SIG-M5 (cell line): ENCODE data around the gene TTC21A.
"Not testable (repeated sequence)": the region's sequence is repeated elsewhere in the genome, so short reads cannot be mapped to it uniquely, and the experiment has no call there.

Experiments
- DNase-seq: peaks from one replicate; lab custom pipeline; 2025; lab: John Stamatoyannopoulos, UW

The TTC21A gene

DNA sequence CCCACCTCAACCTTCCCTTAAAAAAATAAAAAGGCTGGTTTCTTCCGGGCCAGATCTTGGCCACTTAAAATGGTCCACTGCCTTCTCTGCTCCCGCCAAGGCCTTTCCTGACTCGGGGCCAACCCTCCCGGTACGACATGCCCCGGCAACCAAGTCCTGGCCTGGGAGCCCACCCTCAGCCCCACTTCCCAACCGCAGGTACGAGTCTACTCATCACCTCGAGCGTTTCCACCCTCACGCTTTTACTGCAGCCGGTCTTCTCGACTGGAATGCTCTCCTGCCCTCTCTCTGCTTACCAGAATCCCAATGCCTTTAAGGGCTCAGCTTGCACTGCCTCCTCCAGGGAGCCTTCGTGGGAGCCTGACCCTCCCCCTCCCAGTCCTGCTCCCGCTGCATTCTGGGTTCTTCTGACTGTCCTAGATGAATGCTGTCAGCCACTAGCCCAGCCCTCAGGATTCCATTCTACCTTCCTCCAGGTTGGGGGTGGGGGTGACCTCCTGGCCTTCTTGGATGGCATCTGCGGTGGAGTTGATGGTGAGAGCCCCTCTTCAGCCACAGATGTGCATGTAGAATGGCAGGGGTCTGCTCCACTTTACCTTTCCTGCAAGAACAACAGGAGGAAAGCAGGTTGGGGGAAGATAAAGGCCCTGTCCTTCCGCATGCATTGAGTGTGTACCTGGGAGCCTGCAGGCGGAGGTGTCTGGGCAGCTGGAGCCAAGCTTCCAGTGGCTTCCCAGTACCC lies 47.0 kb downstream of the TTC21A start:
- DNase-seq: no peak

DNA sequence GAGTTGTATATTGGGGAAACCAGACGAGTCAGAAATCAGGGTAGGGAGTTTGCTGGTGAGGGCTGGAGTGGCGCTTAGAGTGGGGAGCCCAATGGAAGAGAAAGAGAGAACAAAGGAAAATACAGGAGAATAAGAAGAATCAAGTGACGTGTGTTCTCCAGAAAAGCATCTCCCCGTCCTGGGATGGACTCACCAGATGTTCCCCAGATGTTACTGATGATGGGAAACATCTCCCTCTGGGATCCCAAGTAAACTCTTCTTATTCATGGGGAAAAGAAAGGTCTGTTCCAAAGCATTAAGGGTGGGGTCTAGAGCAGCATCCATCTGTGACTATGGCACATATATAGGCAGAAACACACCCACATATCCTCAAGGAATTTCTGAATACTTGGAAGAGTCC lies 48.9 kb downstream of the TTC21A start:
- DNase-seq: no peak

DNA sequence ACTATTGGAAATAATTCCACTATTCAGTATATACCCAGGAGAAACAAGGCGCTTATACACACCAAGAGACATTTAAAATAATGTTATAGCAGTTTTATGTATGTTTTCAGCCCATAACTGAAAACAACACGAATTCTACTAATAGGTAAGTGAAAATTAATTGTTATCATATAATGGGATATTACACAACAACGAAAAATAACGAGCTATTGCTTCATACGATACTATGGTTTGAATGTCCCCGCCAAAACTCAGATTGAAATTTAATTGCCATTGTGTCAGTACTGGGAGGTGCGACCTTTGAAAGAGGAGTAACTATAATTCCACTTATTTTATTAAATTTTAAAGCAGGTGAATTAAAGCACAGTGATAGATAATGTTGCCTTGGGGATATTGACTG lies 49.9 kb downstream of the TTC21A start:
- no peak for DNase-seq

DNA sequence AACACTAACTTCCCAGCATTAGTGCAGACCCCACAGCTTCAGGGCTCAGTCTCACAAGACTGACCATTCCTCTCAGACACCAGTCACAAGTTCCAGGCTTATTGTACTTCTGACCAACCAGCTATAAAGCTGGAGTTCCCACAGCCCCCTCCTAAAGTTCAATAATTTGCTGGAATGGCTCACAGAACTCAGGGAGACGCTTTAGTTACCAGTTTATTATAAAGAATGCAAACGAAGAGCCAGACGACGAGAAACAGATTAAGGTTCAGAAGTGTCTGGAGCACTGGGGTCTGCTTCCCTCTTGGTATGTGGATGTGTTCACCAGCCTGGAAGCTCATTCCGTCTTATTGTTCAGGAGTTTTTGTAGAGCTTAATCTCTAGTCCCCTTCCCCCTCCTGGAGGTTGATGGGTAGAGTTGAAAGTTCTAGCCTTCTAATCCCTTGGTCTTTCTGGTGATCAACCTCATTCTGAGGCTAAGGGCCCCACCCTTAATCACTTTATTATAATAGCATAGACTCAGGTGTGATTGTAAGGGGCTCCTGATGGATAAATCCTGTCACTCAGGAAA lies 50.8 kb downstream of the TTC21A start:
- no peak for DNase-seq

DNA sequence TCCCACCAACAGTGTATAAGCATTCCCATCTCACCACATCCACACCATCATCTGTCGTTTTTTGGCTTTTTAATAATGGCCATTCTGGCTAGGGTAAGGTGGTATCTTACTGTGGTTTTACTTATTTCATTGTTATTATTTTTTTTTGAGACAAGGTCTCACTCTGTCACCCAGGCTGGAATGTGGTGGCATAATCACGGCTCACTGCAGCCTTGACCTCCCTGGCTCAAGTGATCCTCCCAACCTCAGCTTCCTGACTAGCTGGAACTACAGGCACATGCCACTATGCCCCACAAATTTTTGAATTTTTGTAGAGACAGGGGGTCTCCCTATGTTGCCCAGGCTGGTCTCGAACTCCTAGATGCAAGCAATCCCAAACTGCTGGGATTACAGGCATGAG lies 56.9 kb downstream of the TTC21A start:
- no peak for DNase-seq

DNA sequence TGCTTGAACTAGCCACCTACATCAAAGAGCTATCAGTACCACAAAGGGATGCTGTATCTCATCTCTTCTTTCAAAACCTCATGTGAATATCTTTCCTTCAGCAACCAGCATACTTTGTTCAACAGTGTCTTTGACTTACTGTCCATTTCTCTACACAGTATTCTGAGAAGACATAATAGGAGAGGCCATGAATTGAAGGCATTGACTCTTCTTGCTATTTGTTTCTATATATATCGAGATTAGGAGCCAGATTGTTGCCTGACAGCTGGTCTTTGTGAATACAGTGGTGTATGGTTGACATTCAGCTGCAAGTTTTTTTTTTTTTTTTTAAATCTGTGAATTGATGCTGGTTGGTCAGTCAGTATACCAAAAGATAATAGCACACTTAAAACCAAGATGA lies 58.0 kb downstream of the TTC21A start:
- DNase-seq: no peak

DNA sequence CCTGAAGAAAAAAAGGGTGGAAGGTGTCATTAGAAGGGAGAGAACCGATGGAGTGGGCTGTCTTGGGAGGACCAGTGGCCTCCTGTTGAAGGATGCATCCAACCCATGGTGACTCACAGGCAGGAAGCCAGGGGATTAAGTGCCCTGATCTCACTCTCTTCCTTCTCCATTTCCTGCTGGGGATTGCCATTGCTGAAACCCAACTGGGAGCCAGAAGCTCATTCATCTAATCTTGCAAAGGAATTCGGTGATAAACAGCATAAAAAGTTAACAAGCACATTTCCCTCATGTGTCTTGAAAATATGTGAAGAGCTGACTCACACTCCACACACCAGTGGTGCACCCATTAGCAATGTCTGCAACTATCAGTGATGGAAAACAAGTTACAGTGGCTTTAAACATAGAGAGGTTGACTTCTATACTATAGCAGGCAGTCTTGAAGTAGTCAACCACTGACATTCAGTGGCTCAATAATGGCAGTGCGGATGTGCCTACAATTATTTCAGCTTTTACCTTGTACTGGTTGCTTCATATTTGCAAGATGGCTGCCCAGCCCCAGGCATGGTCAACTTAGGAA lies 58.7 kb downstream of the TTC21A start:
- no peak for DNase-seq

DNA sequence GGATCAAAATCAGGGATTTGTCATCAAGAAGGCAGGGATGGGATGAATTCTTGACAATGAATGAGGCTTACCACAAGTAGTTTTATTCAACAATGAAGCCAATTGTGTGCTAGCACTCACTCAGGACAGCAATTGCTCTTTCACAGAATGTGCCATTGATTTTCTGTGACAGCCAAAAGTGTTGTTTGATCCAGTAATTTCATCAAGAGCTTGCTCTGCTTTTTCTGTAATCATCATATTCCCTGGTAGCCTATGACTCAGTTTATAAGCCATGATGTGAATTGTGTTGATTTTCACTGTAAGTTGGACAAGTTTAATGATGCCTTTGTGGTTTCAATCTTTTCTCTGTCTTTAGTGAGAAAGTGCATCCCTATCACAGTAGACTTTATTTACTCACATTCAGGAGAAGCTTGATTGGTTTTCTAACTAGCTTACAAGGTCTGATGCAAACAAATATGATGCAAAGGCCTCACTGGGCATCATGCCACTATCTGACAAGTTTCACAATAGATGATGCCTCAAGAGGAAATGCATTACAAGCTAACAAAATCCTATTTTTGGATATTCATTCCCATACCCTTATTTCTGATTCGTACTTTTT lies 59.6 kb downstream of the TTC21A start:
- DNase-seq: no peak

DNA sequence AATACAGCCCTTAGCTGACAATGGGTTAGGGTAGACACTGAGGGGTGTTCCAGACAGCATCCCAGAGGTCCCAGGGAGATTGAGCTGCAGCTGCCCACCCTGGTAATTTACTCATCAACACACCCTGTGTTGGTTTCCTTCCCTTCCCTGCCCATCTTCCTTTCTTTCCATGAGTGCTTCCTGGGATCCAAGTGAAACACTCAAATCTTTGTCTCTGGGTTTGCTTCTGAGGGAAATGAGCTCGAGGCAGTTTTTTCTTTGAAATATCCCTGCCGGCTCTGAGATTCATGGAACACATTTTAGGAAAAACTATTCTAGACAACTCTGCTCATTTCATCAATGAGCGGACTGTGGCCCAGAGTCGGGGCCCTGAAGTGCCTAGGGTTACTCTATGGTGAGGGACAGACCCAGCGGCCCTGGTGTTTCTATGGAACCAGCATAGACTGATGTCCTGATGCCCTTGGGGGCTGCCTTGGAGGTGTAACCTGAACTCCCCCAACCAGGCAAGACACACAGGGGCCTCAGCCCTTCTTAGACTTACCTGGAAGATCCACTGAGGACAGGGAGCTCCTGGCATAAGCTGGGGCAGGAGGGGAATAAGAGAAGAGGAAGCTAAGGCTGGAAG lies 60.8 kb downstream of the TTC21A start:
- no peak for DNase-seq

DNA sequence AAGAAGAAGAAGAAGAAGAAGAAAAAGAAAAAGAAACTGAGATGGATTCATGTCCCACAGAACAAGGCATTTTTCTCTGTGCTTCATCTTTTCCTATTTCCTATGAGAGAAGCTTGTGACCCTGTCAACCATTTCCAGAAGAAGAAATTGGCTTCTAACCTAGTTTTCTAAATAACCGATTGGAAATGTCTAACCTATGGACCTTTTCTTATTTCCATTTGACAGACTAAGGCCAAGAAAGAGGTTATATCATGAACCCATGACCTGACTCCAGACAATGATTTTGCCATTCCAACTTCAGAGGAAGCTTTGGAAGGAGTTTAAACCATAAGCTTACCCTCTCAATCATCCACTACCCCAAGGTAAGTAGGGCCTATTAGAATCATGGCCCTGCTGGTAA lies 62.2 kb downstream of the TTC21A start:
- DNase-seq: no peak

DNA sequence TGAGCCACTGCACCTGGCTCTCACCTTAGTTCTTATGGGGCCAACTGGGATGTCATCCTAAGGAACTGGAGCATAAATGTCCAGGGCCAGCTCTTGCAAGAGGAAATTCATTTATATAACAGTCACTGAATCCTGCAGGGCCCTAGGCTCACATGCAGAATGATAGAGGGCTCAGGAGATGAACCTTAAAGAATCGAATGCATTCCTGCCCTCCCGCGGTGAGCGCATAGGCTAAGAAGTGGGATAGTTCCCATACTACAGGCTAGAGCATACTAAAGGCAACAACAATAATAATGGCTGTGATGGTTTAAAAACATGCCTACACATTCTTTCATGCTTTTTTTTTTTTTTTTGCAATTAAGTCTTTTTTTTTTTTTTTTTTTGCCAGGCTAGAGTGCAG lies 63.0 kb downstream of the TTC21A start:
- no peak for DNase-seq

DNA sequence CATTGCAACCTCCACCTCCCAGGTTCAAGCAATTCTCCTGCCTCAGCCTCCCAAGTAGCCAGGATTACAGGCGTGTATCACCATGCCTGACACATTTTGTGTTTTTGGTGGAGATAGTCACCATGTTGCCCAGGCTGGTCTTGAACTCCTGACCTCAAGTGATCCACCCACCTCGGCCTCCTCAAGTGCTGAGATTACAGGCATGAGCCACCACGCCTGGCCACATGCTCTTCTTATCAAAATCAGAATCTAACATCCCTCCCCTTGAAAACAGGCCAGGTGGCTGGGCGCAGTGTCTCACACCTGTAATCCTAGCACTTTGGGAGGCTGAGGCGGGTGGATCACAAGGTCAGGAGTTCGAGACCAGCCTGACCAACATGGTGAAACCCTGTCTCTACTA lies 63.4 kb downstream of the TTC21A start:
- not testable (repeated sequence) for DNase-seq

DNA sequence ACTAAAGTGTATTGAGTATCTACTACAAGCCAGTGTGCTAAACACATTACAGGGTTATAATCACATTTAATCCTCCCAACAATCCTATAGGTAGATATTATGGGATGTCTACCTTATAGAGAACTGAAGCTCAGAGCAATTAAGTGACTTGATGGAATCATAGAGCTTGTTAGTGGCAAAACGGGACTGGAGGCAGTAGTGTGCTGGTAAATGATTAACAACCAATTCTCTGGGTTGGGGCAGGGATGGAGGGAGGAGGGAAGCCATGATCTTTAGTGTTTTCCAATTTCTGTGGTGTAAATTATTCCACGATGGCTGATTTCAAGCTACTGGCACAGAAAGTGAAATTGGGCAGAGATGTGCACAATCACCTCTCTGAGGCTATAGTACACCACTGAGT lies 64.4 kb downstream of the TTC21A start:
- DNase-seq: no peak

DNA sequence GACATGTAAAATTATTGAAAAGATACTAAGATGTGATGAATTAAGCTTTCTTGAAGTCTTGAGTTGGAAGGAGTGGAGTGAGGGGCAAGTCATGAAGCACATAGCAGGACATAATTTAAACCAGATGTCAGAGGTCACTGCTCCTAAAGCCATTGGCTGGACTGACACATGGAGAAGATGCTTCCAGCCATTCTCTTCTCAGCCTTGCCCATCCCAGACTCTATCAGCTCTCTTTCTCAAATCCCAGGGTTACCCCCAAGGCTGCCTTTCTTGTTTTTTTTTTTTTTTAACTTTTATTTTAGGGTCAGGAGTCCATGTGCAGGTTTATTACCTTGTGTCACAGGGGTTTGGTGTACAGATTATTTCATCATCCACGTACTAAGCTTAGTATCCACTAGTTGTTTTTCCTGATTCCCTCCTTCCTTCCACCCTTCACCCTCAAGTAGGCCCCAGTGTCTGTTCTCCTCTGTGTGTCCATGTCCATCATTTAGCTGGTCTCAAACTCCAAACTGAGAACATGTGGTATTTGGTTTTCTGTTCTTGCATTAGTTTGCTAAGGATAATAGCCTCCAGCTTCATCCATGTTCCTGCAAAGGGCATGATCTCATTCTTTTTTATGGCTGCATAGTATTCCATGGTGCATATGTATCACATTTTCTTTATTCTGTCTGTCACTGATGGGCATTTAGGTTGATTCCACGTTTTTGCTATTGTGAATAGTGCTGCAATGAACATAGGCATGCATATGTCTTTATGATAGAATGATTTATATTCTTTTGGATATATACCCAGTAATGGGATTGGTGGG lies 66.0 kb downstream of the TTC21A start:
- DNase-seq: no peak

DNA sequence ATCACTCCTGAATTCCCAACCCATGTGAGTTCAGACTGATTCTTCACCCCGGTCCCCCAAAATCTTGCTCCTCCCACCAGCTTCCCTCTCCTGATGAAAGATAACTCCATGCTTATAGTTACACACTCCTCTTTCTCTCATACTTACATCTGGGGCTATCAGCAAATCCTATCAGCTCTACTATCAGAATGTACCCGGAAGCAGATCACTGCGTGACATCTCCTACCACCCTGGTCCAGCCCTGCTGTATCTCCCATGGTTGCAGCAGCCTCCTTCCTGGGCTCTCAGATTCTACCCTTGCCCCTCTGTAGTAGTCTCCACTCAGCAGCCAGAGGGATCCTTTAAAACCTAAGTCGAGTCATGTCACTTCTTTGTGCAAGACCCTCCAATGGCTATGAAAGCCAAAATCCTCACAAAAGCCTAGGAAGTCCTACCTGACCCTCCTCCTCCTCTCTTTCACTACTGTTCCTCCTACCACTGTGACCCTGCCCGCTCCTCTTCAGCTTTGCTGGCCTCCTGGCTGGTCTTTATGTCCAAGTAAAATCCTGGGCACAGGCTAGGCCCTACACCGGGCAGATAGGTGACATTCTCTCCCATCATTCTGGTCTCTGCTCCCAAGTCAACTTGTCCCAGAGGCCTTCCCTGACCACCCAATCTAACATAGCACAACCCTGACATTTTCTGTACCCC lies 68.7 kb downstream of the TTC21A start:
- DNase-seq: no peak

DNA sequence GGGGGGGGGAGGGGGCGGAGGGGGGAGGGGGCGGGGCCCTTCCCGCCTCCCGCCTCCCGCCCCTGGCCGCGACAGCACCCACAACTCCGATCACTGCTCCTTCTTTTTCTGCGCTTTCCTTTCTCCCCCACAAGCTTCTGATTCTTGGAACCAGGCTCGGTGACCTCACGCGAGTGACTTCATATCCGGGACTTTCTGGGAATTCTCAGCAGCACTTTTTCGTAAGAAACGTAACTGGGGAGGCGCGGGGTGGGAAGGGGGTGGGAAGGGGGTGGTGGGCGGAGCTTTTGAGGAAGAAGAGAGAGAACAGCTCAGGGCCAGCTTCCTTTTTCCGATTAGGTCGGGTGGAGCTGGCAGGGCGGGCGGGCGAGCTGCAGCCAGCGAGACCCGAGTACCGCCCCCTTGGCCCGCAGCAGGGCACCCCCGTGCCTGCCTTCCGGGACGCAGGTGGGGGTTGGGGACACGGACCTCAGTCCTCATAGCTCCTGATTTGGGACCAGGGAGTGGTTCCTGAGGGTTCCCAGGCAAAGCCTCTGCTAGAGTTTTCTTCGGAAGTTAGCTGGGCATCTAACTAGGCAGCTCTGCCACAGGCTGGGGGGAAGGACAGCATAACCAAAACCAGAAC lies 70.3 kb downstream of the TTC21A start:
- DNase-seq: no peak

DNA sequence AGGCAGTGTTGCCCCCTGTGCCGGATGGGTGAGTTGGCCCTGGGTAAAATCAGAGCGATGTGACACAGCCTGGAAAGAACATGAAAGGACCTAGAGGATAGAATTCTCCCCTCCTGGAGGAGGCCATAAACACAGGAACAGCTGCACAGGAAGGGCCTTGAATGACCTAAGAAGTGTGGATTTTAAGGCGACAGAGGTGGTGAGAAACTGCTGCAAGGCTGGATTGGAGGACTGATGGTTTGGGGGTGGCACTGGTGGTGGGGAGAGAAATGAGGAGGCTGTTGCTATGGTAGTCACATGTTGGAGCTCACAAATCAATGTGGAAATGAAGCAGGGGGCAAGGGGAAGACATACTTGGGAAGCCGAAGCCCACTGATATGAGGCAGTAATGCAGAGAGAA lies 71.1 kb downstream of the TTC21A start:
- DNase-seq: no peak

DNA sequence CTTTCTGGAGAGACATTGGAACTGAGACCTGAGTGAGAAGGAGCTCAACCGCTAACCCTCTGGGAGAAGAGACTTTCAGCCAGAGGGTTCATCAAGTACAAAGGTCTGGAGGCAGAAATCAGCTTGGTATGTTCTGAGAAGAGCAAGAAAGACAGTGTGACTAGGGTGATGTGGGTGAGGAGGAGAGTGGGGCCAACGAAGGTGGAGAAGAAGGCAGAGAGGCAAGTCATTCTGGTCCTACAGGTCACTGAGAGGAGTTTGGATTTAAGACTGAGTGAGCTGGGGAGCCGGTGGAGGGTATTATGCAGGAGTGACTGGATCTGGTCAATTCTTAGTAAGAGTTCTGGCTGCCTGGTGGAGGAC lies 72.7 kb downstream of the TTC21A start:
- no peak for DNase-seq

DNA sequence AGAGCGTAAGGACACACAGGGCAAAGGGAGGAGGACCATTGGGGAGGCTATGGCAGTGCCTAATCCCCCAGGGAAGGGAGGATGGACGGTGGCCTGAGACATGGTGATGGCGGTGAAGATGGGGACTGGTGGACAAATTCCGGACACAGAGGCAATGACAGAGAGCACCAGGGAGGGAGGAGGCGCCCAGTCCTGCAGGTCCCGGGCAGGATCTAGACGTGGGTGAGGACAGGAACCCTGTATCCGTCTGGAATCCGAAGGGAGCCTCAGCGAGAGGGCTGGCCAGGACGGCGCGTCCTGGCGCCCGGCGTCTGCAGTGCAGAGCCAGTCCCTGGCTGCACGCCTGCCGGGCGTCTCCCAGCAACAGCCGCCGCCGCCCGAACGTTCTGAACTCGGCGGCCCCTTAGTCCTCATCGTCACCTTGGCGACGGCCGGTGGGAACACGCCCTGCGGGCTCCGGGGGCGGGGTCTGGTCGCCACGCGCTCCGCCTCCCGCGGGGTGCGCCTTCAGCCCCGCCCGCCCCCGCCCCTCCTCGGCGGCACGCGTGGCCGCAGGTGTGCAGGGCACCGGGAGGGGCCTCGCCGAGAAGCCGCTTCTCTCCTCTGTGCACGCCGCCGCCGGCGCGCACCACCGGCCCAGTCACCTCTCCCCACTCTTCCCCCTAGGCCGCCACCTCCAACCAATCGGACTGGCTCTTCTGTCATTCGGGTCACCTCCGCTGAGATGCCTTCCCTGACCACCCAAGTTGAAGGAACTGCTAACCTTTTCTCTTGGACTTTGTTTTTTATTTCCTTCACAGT lies 73.3 kb downstream of the TTC21A start:
- no peak for DNase-seq
